HG03103 (cell line): Measurements from ENCODE around the gene RPS27A.
"Not testable (repeated sequence)": the region's sequence is repeated elsewhere in the genome, so short reads cannot be mapped to it uniquely, and the experiment has no call there.

ENCODE experiments used
- ATAC-seq: cut with Tn5 transposase; IDR thresholded peaks from one replicate; pipeline ENCODE4 v1.9.1; 2021; ENCODE audit warnings: low read depth; ENCODE audit not compliant: unreplicated experiment

The RPS27A gene

DNA sequence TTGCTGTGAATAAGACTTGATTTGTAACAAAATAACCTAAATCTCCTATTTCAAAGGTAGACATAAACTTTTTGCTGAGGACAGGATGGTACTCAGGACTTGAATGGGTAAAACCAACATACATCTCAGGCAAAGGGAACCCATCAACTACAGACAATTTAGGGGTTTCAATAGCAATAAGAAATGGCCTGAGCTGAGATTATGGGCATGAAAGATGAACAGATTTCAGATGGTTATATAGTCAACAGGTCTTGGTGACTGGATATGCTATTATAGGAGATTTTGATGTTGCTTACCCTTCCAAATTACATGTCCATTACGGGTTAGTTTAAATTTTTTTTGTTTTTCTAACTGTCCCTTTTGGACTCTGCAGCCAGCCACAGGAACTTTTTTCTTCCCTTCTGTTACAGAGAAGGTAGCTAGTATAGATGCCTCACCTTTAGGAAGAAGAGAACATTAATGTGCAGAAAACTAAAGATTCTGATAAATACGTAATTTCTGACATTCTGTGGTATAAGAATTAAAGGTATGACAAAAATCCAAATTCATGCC lies 4.6 kb downstream of the RPS27A start:
- no peak for ATAC-seq

DNA sequence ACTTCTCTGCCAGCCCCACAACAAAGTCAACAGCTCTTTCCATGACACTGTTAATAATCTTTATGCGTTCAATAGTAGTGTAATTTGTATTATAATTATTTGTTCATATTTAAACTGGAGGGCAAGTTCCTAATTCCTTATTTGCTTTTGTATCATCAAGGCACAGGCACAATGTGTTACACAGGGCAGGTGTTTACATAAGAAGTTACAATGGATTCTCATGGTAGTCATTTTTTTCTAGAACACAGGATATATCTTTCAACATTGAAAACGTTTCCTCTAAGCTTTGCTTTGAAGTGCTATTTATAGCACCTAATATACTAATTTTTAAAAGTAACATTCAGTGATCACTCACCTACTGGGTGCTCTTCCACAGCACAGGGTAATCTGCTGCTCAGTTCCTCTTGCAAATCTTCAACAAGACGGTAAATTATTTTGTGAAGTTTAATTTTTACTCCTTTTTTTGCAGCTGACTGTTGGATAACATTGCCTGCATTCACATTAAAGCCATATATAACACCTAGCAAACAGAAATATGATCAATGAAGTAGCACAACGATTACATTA lies 7.3 kb downstream of the RPS27A start:
- no peak for ATAC-seq

DNA sequence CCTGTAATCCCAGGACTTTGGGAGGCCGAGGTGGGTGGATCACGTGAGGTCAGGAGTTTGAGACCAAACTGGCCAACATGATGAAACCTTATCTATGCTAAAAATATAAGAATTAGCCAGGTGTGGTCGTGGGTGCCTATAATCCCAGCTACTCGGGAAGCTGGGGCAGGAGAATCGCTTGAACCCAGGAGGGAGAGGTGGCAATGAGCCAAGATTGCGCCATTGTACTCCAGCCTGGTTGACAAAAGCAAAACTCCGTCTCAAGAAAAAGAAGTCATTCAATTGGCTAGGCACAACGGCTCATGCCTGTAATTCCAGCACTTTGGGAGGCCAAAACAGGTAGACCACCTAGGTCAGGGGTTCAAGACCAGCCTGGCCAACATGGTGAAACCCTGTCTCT lies 9.1 kb downstream of the RPS27A start:
- not testable (repeated sequence) for ATAC-seq

DNA sequence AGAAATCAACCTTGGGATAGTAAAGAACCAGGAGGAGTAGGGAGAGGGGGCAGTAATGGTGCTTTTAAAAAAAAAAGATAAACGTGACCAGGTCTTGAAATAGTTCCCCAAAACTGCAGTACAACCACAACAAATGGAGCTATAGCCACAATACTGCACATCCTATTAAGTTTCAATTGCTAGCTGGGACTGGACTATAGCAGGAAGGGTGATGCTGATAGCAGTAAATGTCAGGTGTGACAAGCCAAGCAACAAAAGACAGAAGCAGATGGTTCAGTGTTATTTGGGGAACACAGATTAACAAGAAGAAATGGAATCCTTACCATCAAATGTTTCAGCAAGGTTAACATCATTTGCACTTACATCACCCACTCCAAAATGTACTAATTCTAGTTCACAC lies 10.1 kb downstream of the RPS27A start:
- no peak for ATAC-seq

DNA sequence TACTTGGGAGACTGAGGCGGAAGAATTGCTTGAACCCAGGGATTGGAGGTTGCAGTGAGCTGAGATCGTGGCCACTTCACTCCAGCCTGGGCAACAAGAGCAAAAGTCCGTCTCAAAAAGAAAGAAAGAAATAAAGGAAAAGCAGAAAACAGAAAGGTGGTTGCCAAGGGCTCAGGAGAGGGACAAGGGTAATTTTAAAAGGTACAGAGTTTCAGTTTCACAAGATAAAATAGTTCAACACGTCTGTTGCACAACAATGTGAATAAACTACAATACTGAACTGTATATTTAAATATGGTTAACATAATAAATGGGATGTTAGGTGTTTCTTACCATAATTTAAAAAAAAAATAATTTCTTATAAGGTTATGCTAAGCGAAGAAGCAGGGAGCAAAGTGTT lies 12.9 kb downstream of the RPS27A start:
- ATAC-seq = no peak

DNA sequence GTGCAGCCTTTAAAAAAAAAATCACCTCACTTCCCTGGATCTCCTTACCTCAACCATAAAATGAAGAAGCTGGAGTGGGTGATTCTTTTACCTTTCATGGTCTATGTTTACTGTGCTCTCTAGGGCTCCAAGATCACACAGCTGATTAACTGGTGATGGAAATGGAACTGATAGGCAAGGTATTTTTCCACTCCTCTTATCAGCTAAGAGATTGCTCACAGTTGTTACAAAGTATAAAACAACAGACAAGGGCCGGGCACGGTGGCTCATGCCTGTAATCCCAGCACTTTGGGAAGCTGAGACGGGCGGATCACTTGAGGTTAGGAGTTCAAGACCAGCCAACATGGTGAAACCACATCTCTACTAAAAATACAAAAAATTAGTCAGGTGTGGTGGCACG lies 14.5 kb downstream of the RPS27A start:
- ATAC-seq = no peak

DNA sequence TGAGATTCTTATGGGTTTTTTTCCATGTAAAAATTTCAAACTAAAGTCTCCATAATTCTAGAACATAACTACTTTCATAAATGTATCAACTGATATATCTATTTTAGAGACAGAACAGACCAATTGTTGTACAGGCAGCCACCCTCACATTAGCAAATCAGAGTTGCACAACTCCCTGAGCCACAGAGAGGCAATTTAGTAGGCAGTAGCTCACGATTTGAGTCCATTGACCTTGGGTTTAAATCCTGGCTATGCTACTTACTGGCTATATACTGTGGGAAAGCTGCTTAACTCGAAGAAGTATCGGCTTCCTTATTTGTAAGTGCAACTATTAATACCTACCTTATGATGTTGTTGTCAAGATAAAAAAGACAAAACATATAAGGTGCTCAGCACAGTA lies 20.3 kb downstream of the RPS27A start:
- no peak for ATAC-seq

DNA sequence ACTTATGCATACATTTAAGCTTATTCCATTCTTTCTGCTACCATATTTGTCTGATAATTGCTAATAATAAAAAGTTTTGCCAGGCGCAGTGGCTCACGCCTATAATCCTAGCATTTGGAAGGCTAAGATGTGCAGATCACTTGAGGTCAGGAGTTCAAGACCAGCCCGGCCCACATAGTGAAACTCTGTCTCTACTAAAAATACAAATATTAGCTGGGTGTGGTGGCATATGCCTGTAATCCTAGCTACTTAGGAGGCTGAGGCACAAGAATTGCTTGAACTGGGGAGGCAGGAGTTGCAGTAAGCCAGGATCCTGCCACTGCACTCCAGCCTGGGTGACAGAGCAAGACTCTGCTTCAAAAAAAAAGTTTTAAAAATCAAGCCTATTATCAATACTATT lies 27.1 kb downstream of the RPS27A start:
- ATAC-seq = not testable (repeated sequence)

DNA sequence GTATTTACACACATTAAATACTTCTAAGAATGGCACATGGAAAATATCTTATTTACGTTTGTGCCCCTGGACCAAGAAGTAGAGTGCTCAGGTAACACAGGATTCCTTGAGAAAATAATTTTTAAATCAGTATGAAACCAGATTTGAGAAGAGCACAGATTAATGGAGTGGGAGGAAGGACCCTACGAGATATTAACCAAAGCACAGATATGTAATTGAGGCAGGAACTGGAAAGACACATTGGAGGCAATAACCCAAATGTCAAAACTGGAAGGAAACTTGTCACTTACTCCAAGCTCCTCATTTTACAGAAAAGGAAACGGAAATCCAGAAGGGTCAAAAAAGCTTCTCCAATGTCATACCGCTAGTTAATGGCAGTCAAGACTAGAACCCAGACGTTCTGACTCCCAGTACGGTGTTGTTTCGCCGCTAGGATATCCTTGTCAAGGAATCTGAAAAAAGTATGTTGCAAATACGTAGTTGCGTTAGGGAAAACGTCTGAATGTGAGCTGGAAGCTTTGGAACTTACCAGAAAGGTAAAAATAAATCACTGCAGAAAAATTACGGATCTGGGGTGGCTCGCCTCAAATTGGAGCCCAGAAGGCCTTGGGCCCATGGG lies 35.9 kb downstream of the RPS27A start:
- ATAC-seq = no peak

DNA sequence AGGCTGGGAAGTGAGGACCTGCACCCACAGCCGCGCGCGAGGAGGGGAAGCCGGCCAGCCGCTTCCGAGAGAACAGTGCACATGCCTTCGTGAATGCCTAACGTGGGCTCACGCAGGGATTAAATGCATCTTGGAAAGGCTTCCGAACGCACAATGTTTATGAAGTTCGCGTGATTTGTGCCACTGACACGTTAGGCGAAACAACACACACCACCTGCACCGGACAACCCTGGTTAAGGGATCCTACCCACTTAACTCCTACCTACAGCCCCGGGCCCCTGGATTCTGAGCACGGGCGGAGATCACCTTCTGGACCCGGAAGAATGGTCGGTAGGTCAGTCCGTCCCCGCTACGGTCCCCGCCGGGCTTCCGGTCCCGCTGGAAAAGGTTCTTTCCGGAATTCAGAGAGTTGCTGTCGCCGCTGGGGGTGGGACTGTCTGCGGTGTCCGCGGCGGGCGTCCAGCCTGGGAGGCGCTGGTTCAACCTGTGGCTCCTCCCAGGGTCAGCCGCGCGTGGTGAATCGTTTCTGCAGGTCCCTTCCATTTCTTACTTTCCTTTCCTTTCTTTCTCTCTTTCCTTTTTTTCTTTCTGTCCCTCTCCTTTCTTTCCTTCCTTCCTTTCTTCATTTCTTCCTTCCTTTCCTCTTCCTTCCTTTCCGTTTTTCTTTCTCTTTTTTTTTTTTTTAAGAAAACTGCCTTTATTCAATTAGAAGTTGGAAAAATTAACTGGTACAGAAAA lies 36.6 kb downstream of the RPS27A start, which contains the start of gene MTIF2:
MTIF2 (minus strand) TSS at position 325 of the 738 bp plus-strand sequence. CDS start 5,373 bp downstream, outside the sequence.
- peak; percentile 95 for ATAC-seq

DNA sequence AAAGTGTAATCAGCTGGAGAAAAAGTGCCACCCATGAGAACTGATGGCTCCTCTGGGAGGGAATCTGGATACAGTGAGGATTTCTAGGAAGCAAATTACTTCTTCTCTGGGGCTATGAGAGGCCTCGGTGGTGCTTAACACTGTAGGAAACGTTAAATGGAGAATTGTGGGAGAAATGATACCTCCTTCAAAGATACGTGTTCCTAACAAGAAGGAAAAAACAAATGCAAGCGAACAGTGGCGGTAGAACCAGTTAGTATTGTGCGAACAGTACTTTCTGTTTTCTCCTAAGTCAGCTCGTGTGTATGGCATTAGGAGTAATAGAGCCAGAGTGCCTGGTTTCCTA lies 37.1 kb downstream of the RPS27A start:
- no peak for ATAC-seq

DNA sequence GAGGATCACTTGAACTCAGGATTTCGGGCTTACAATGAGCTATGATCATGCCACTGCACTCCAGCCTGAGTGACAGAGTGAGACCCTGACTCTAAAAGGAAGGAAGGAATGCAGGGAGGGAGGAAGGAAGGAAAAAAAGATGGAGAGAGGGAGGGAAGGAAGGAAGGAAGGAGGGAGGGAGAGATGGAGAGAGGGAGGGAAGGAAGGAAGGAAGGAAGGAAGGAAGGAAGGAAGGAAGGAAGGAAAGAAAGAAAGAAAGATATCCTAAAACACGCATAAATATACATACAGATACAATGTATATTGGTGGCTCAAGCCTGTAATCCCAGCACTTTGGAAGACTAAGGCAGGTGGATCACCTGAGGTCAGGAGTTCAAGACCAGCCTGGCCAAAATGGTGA lies 41.9 kb downstream of the RPS27A start:
- ATAC-seq = not testable (repeated sequence)

DNA sequence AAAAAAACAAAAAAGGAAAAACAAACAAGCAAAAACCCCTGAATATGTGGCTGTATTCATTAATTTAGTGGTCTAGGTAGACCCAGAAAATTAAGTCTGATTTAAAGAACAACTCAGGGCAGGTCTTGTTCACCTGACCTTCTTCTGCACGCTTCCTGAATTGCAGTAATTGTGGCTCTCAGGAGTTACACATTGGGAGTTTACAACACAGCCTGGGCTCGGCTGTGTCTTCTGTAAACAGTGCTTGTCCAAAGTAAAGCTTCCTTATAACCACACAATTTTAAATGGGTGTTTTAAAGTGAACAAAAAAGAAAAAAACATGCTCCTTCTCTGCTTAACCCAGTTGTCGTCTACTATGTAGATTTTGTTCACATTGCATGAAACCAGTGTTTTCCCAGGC lies 44.8 kb downstream of the RPS27A start:
- no peak for ATAC-seq

DNA sequence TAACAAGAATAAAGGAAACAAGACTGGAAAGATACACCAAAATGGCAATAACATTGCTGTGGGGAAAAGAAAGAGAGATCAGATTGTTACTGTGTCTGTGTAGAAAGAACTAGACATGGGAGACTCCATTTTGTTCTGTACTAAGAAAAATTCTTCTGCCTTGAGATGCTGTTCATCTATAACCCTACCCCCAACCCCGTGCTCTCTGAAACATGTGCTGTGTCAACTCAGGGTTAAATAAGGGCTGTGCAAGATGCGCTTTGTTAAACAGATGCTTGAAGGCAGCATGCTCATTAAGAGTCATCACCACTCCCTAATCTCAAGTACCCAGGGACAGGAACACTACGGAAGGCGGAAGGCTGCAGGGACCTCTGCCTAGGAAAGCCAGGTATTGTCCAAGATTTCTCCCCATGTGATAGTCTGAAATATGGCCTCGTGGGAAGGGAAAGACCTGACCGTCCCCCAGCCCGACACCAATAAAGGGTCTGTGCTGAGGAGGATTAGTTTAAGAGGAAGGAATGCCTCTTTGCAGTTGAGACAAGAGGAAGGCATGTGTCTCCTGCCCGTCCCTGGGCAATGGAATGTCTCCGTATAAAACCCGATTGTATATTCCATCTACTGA lies 46.8 kb downstream of the RPS27A start:
- not testable (repeated sequence) for ATAC-seq

DNA sequence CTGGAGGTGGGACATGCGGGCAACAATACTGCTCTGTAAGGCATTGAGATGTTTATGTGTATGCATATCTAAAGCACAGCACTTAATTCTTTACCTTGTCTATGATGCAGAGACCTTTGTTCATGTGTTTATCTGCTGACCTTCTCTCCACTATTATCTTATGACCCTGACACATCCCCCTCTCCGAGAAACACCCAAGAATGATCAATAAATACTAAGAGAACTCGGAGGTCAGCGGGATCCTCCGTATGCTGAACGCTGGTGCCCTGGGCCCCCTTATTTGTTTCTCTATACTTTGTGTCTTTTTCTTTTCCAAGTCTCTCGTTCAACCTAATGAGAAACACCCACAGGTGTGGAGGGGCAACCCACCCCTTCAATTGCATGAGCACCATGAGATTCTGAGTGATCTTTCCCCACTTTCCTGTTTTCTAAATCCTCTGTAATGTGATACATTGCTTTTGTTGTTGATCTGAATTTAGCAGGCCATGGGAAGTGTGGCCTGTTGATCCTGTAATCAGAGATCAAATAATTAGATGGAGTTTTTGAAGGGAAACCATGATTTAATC lies 47.5 kb downstream of the RPS27A start:
- ATAC-seq = not testable (repeated sequence)

DNA sequence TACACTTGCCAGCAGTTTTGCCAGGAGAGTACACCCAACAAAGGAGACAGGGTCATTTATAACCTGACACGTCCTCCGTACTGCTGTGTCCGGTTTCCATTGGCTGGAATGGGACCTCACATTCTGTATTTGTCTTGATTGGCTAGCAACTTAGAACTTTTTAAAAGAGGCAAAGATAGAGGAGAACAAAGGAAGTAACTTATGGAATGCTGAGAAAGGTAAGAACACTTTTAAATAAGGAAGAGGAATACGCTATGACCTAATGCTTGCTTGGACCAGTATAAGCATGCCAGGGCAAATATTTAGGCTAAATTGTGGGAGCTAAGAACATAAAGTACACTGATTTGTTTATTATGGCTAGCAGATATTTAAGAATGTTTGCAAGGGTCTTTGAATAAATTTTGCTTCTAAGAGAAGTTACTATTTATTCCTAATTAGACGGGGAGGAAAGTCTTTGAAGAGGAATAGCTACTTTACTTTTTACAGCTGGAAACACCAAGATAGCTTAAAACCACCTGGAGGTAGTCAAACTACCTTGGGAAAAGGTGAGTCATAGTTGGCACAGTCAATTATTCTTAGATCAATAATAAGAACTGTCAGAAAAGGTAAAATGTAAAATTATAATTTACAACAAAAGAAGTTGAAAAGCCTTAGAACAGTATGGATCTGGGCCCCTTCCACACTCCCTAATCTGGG lies 48.5 kb downstream of the RPS27A start:
- not testable (repeated sequence) for ATAC-seq

DNA sequence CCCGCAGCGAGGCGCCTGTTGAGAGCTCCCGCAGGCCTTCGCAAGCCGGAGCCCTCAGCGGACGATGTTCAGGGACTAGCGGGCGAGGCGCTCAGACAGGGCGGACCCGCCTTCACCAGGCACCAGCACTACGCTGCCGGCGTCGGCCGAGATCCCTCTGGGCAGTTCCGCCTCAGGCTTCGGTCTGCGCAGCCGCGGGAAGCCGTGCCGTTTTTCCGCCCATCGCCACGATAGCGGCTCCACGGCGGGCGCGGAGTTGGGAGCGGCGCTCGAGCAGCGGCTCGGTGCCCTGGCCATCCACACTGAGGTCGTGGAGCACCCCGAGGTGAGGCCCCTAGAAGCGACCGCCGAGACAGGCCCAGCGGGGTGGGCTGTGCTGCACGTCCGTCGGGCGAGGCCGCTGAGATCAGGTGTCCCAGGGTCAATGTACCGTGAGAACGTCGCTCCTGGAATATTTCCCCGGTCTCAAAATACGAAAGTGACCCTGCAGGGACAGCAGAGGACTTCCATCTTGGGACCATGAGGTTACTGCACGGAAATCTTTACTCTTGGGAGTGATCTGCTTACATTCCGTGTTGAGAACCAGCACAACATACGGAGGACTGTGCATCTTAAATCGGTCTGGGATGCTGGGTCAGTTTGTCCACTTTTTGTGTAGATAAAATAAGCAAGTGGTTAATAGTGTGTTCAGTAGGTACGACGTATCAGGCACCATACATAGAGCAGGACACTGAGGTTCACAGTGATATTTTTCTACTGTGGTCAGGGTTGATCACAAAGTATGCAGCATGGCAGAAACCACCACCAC lies 49.8 kb downstream of the RPS27A start:
- ATAC-seq = peak; percentile 98

DNA sequence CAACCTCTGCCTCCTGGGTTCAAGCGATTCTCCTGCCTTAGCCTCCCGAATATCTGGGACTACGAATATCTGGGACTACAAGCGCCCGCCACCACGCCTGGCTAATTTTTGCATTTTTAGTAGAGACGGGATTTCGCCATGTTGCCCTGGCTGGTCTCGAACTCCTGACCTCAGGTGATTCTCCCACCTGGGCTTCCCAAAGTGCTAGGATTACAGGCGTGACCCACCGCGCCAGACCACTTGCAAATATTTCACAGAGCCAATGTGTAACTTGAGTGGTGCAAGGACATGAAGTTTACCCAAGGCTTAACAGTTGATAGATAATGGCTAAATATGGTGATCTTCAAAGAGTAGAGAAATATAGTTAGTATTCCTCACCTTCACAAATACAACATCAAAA lies 50.6 kb downstream of the RPS27A start:
- no peak for ATAC-seq
